Pancreas (tissue), 10 donors: ENCODE results near the gene RTN4R. TPM values are rescaled to one million over a fixed set of nuclear protein-coding genes. Genes with fewer than 3 reads are reported as not detected.
A peak's percentile ranks its signal among the peaks of the same experiment; 100 is the strongest.

Experiments
- ATAC-seq, 4 donors: fragments of 200-7000 bp; cut with Tn5 transposase; one replicate each; pipeline versions ENCODE4 v1.8.0 to v1.9.1; 2020; ENCODE audit warnings: mild to moderate bottlenecking in 4 of 4, moderate library complexity in 4 of 4
- DNase-seq, 6 donors: peaks; one replicate each; pipeline ENCODE4 v3.0.0-alpha.2; 2020
- FAIRE-seq: peaks from 2 replicates; lab custom pipeline; 2012; peaks lifted over from hg19 to GRCh38; lab: Jason Lieb, UNC
- H3K27ac ChIP-seq, 4 donors: fragments of 200-600 bp; sonication (generic); 1 replicate in 3 of 4; 2 replicates in 1 of 4; pipeline versions ENCODE4 v1.5.0 to v1.8.0; 2020
- H3K27me3 ChIP-seq, 4 donors: fragments of 200-600 bp; one replicate each; pipeline ENCODE4 v1.8.0; 2021
- H3K36me3 ChIP-seq, 3 donors: fragments of 200-600 bp; sonication (generic) in 1 of 3; one replicate each; pipeline versions ENCODE4 v1.5.0 to v1.8.0; 2020 to 2021
- H3K4me1 ChIP-seq, 3 donors: fragments of 200-600 bp; one replicate each; pipeline ENCODE4 v1.8.0; 2021
- H3K4me3 ChIP-seq, 4 donors: fragments of 200-600 bp; sonication (generic) in 2 of 4; one replicate each; pipeline versions ENCODE4 v1.5.0 to v1.8.0; 2020 to 2021
- H3K9me3 ChIP-seq, 4 donors: fragments of 200-600 bp; one replicate each; pipeline ENCODE4 v1.8.0; 2021
- CTCF ChIP-seq, 4 donors: fragments of 200-600 bp; sonication (generic) in 3 of 4; IDR thresholded peaks; one replicate each; pipeline versions ENCODE4 v1.5.0 to v1.8.0; 2021; ENCODE audit warnings: antibody characterized with exemption in 4 of 4
- whole genome bisulfite sequencing, 2 donors: extraction: QIAGEN DNeasy Blood & Tissue Kit; methylation state at CpG; one replicate each; pipeline ENCODE4 v1.1.7; 2013; 5-methylcytosine and 5-hydroxymethylcytosine counted together
- intact Hi-C, 3 donors: fragments of 100-400 bp; cut with DNase I; formaldehyde crosslinking; loops; one replicate each; pipeline versions ENCODE4 v1.11.1 to v1.14.2; 2022
- polyA plus RNA-seq, 2 donors: library from polyadenylated mRNA; stranded (reverse); fragments of 200-250 nt; gene quantifications; one replicate each; pipeline ENCODE4 v1.2.3, GENCODE V29; 2013
- total RNA-seq, 6 donors: library from RNA; stranded (reverse); fragmentation: NEBNext Ultra II Directional in 4 of 6; extraction: Animal tissue kit (Norgen Biotek cat#: 25700) in 4 of 6; gene quantifications; one replicate each; pipeline versions ENCODE4 v1.2.1 to v1.2.4, GENCODE V29; 2021 to 2023
- donor health status: healthy with polysubstance abuse.
- donor health status: DM: no; HTN: no; CAD: no; lungs with moderate emphysema.
- donor health status: DM: no; HTN: no; CAD: no.
- donor health status: control.
- donor health status: control.
- donor health status: Bipolar disorder and iron deficiency.
- donor health status: DM: yes; HTN: yes; CAD: no.
- donor health status: DM: no; HTN: no; CAD: no.
- donor health status: DM: no; HTN: no; CAD: no.
- donor health status: DM: yes; HTN: yes; CAD: no.

Gene RTN4R
- total and polyA plus RNA-seq, 8 donors, result 0.88 to 7.4 (median 1.7) TPM

- no peak overlapping the region for H3K4me3 ChIP-seq
- intact Hi-C loops, result loop anchor here in 1 of 3 donors (10.0 kb wide), 1 partner anchor 81 kb away; the partner anchor contains the start of gene CCDC188
- no peak for DNase-seq
- peaks cover 0 to 5% (median 5%) of the 10 kb centered on the region in 3 donors for H3K4me1 ChIP-seq
- FAIRE-seq, result no peak
- no peaks in the 10 kb centered on the region for H3K27me3 ChIP-seq
- H3K9me3 ChIP-seq, result no peaks in the 10 kb centered on the region
- 75 to 77% methylated on average over 11 of the region's 11 CpGs for WGBS, 2 donors
- TF ChIP-seq CTCF (IDR thresholded peaks at IDR 0.05), result no peak
- no peak for ATAC-seq
- no peaks in the 10 kb centered on the region for H3K36me3 ChIP-seq
- peak overlapping the region in 1 of 4 donors; percentile 12 for H3K27ac ChIP-seq
Measured at GRCh38 chr22:20236052-20236717, 31.9 kb downstream of the RTN4R start.

DNA sequence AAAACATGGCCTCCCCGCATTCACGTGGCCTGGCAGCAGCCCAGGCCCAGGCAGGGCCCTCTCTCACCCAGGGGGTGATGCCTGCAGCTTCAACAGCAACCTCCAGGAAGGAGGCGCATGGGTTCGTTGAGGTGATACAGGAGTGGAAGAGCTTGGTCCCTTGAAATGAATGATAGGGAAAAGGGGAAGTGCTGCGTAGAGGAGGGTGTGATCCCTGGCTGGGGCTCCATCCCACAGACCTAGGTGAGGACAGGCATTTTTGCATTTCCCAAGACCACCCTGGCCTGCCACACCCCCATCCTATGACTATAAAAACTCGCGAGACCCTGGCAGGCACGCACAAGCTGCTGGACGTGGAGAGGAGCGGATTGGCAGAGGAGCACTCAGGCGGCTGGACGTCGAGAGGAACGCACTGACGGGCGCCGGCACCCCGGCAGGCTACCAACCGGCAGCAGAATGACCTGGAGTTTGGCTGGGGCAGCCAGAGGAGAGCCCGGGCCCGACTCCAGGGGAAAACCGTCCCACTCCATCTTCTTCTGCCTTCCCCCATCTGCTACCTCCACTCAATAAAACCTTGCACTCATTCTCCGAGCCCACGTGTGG lies 32.6 kb downstream of the RTN4R start:
- no peak overlapping the region for H3K4me3 ChIP-seq
- peaks cover under 1 to 7% (median 6%) of the 10 kb centered on the region in 3 donors for H3K4me1 ChIP-seq
- H3K27me3 ChIP-seq, result no peaks in the 10 kb centered on the region
- ATAC-seq (no peak), FAIRE-seq (no peak), DNase-seq (no peak)
- H3K27ac ChIP-seq, result no peak overlapping the region
- intact Hi-C loops, result loop anchor here in 1 of 3 donors (10.0 kb wide), 1 partner anchor 81 kb away; the partner anchor contains the start of gene CCDC188
- H3K36me3 ChIP-seq, result no peaks in the 10 kb centered on the region
- no peak for TF ChIP-seq CTCF (IDR thresholded peaks at IDR 0.05)
- 92 to 93% methylated on average over 23 to 24 of the region's 24 CpGs for WGBS, 2 donors
- no peaks in the 10 kb centered on the region for H3K9me3 ChIP-seq

GRCh38 chr22:20234760-20235388 lies 33.2 kb downstream of the RTN4R start:
- no peaks in the 10 kb centered on the region for H3K9me3 ChIP-seq
- FAIRE-seq, result no peak
- no peak for ATAC-seq
- no peaks in the 10 kb centered on the region for H3K36me3 ChIP-seq
- no peak overlapping the region for H3K27ac ChIP-seq
- peaks cover 7 to 13% (median 12%) of the 10 kb centered on the region in 3 donors for H3K4me1 ChIP-seq
- TF ChIP-seq CTCF (IDR thresholded peaks at IDR 0.05), result no peak
- DNase-seq, result no peak
- no peaks in the 10 kb centered on the region for H3K27me3 ChIP-seq
- H3K4me3 ChIP-seq, result no peak overlapping the region
- WGBS, 2 donors, result 85 to 87% methylated on average over 23 of the region's 23 CpGs
- intact Hi-C loops, result loop anchor here in 1 of 3 donors (10.0 kb wide), 1 partner anchor 80 kb away; the partner anchor contains the start of gene CCDC188

DNA sequence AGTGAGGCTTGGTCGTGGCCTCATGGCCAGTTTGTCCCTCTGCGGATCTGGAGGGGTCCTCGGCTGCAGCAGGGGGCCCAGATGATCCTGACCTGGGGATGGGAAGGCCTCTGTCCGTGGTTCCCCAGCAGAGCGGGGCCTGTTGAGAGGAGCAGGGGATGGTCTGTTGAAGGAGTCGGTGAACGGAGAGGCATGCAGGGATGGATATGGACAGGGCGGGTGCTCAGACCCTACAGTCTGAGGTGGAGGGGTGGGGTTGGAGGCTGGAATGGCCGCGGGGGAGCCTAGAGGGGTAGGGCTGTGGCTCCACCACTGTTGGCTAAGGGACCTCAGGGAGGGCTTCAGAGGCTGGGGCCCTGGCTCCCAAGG lies 33.8 kb downstream of the RTN4R start:
- intact Hi-C loops, result loop anchor here in 1 of 3 donors (10.0 kb wide), 1 partner anchor 79 kb away; the partner anchor contains the start of gene CCDC188
- Histone ChIP-seq H3K4me1 (peaks cover 13 to 18% (median 17%) of the 10 kb centered on the region in 3 donors), H3K9me3 (no peaks in the 10 kb centered on the region), H3K27me3 (no peaks in the 10 kb centered on the region), H3K4me3 (no peak overlapping the region), H3K36me3 (no peaks in the 10 kb centered on the region), H3K27ac (no peak overlapping the region)
- TF ChIP-seq CTCF (IDR thresholded peaks at IDR 0.05), result no peak
- WGBS, 2 donors, result 93 to 96% methylated on average over 10 of the region's 10 CpGs
- ATAC-seq, result no peak
- DNase-seq, result no peak
- no peak for FAIRE-seq
